HEK293 (cell line): Measurements from ENCODE around the gene AGAP6.
"Not testable (repeated sequence)": the region's sequence is repeated elsewhere in the genome, so short reads cannot be mapped to it uniquely, and the experiment has no call there.

Source experiments
- CTCF ChIP-seq: fragments of 450-650 bp; formaldehyde crosslinking; IDR thresholded peaks from 2 replicates; pipeline ENCODE4 v1.5.1; 2016; ENCODE audit warnings: missing biosample characterization, missing genetic modification characterization
- GLI4 ChIP-seq: fragments of 450-650 bp; formaldehyde crosslinking; IDR thresholded peaks from 2 replicates; pipeline ENCODE4 v1.5.1; 2016; ENCODE audit warnings: missing biosample characterization, missing genetic modification characterization
- KLF1 ChIP-seq: fragments of 450-650 bp; formaldehyde crosslinking; IDR thresholded peaks from 2 replicates; pipeline ENCODE4 v1.5.1; 2016; ENCODE audit warnings: missing biosample characterization, missing genetic modification characterization
- PATZ1 ChIP-seq: fragments of 450-650 bp; formaldehyde crosslinking; IDR thresholded peaks from 2 replicates; pipeline ENCODE4 v1.5.1; 2016; ENCODE audit warnings: missing biosample characterization, missing genetic modification characterization
- REST ChIP-seq: fragments of 450-650 bp; formaldehyde crosslinking; IDR thresholded peaks from 2 replicates; pipeline ENCODE4 v1.5.1; 2016; ENCODE audit warnings: missing biosample characterization, missing genetic modification characterization
- ZBTB10 ChIP-seq: fragments of 450-650 bp; formaldehyde crosslinking; IDR thresholded peaks from 2 replicates; pipeline ENCODE4 v1.5.1; 2016; ENCODE audit warnings: missing biosample characterization, missing genetic modification characterization
- ZNF146 ChIP-seq: fragments of 450-650 bp; formaldehyde crosslinking; IDR thresholded peaks from 2 replicates; pipeline ENCODE4 v1.5.1; 2016; ENCODE audit warnings: missing biosample characterization, missing genetic modification characterization
- ZNF24 ChIP-seq: fragments of 450-650 bp; formaldehyde crosslinking; IDR thresholded peaks from 2 replicates; pipeline ENCODE4 v1.5.1; 2016; ENCODE audit warnings: missing biosample characterization, missing genetic modification characterization
- ZNF302 ChIP-seq: fragments of 450-650 bp; formaldehyde crosslinking; IDR thresholded peaks from 2 replicates; pipeline ENCODE4 v1.5.1; 2016; ENCODE audit warnings: missing biosample characterization, missing genetic modification characterization, low read depth
- ZNF423 ChIP-seq: fragments of 450-650 bp; formaldehyde crosslinking; IDR thresholded peaks from 2 replicates; pipeline ENCODE4 v1.5.1; 2016; ENCODE audit warnings: missing biosample characterization, missing genetic modification characterization
- ZNF626 ChIP-seq: fragments of 450-650 bp; sonication (Bioruptor Pico); formaldehyde crosslinking; IDR thresholded peaks from 2 replicates; pipeline ENCODE4 v1.5.1; 2018; ENCODE audit warnings: missing biosample characterization, missing genetic modification characterization, inconsistent platforms
- ZNF785 ChIP-seq: fragments of 450-650 bp; formaldehyde crosslinking; IDR thresholded peaks from 2 replicates; pipeline ENCODE4 v1.5.1; 2016; ENCODE audit warnings: missing biosample characterization, missing genetic modification characterization
- ZSCAN23 ChIP-seq: fragments of 450-650 bp; formaldehyde crosslinking; IDR thresholded peaks from 2 replicates; pipeline ENCODE4 v1.5.1; 2016; ENCODE audit warnings: missing biosample characterization, missing genetic modification characterization

GRCh38 chr10:49995321-49995720 is 7.1 kb downstream of the AGAP6 start:
- TF ChIP-seq REST (tag by site-specific recombination); ZNF24; PATZ1; ZBTB10 (tag by site-specific recombination); CTCF (tag by site-specific recombination); ZNF146 (tag by site-specific recombination); KLF1 (tag by site-specific recombination); GLI4 (tag by site-specific recombination); ZSCAN23; ZNF785 (tag by site-specific recombination); ZNF302 (tag by site-specific recombination); ZNF423; ZNF626 (tag by site-specific recombination): not testable (repeated sequence)
